Stimulated activated CD8-positive, alpha-beta memory T cell treated with anti-CD3 and anti-CD28 coated beads, Interleukin-15, amount 100 ng/mL, for 4 hours (primary cell): Measurements from ENCODE around the gene PLEKHA6.

ENCODE experiments used
- DNase-seq, 2 donors: peaks; one replicate each; pipeline ENCODE4 v3.0.0-alpha.2; 2020; ENCODE audit warnings: low read depth in 2 of 2

Gene PLEKHA6

DNA sequence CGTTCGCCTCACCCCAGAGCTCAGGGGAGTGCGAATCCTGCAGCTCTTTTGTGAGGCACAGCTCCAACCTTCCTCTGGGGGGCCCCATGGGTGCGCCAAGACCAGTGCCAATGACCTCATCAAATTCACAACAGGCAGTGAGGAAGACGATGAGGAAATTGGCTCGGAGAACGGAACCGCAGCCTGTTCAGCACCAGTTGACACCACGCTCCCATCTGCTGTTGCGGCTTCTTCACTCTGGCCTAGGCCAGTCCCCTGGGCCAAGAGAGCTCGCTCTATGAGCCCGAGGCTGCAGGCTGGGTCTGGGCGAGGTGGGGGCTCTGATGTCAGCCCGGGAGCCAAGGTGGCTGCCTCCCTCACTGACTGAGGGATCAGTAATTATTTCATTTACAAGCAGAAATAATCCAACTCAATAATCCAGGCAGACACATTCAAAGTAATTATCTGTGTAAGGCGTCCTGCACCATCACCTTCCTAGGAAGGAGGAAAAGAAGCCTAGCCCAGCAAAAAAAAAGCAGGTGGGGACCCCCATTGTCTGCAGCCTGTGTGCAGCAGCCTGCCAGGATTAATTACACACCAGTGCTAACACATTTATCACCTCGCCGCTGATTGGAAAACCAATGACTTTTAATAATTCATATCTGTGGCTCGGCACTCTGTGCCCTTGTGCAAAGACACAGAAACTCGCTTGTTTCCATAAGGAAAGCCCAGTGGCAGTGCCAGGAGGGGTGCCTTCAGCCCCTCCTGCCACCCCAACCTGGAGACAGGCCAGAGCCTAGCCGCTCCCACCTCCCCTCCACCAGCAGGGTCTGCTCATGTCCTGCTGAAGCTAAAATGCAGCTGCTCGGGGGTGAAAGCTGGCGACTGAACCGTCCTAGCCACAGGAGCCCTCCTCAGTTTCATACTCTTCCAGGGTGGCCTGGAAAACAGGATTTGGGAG lies 1.9 kb downstream of the PLEKHA6 start:
- no peak for DNase-seq

- no peak for DNase-seq
These were observed 2.7 kb downstream of the PLEKHA6 start for GRCh38 chr1:204356997-204357396.

- DNase-seq: no peak
These were observed 3.8 kb downstream of the PLEKHA6 start for GRCh38 chr1:204355913-204356312.

DNA sequence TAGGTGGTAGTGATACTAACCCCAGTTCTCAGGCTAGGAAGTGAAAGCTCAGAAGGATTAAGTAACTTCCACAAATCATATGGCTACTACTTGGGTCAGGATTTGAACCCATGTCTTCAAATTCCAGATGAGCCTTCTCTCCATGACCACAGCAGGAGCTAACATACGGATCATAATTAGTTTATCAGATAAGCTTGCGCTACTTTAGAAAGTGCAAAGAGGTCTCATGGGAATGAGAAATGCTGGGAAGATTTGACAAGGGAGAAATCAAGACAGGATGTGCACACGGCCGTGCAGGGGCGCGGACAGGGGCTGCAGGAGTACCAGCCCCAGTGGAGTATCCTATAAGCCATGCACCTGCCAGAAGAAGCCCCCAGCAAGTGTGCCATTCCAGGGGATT lies 5.2 kb downstream of the PLEKHA6 start:
- no peak for DNase-seq

DNA sequence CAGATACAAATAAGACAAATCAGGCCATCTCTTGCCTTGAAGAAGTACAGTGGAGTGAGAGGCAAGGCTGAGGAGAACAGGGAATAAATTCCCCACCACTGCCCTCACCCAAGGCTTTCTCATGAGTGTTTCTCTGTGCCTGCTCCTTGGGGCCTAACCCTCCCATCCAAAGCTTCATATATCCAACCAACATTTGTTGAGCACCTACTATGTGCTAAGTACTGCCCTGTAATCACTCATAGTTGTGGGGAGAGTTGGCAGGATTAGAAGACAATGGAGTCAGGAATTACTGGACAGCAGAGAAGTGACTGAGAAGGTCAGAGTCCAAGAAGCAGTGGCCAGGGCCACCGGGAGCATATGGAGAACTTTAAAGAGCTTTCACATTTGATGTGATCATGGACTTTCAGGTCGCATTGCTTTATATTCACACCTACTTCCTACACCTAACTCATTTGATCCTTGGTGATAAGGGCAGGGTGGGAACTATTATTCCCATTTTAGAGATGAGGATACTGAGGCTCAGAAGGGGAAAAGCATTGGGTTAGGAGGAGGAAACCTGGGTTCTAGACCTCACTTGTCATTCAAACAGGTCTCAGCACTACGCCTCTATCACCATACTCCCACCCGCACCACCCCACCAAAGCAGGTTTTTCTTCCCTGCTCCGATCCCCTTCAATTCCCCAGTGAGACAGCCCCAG lies 6.4 kb downstream of the PLEKHA6 start:
- DNase-seq: no peak

- no peak for DNase-seq
These were observed 8.7 kb downstream of the PLEKHA6 start for GRCh38 chr1:204350857-204351573.

GRCh38 chr1:204350312-204350711 lies 9.4 kb downstream of the PLEKHA6 start:
- no peak for DNase-seq

DNA sequence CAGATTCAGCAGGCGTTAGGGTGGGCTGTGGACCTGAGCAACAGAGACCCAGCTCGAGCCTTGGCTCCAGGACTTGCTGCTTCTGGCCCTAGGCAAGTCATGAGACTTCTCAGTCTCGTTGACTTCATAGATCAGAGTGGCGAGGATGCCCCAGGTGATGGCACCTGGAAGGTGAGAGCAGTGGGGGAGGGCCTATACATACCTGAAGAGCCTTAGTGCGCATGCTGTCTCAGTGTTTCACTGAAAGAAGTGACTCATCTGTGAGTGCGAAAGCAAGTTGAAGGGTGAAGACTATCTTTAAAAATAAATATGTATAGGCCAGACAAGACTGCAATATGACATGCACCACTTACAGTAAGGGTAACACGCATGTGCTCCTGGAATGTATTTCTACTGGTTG lies 10.1 kb downstream of the PLEKHA6 start:
- no peak for DNase-seq

DNA sequence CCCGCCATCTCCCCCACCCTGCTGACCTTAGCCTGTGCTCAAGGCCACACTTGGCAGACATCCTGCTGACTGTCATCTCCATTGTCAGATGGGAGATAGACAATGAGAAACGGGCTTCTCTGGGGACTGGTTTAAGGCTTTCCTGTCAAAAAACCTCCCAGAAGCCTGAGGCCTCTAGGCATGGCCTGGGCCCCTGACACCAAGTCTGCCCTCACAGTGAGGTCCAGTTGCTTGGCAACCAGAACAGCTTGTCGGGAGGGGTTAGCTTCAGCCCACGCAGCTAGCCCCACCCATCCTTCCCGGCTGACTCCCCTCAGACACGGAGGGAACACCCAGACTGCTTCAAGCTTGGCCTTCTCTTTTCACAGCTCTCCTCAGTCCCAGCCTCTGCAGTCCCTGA lies 11.0 kb downstream of the PLEKHA6 start:
- DNase-seq: no peak

- DNase-seq: no peak
These were observed 11.5 kb downstream of the PLEKHA6 start for GRCh38 chr1:204348242-204348641.

DNA sequence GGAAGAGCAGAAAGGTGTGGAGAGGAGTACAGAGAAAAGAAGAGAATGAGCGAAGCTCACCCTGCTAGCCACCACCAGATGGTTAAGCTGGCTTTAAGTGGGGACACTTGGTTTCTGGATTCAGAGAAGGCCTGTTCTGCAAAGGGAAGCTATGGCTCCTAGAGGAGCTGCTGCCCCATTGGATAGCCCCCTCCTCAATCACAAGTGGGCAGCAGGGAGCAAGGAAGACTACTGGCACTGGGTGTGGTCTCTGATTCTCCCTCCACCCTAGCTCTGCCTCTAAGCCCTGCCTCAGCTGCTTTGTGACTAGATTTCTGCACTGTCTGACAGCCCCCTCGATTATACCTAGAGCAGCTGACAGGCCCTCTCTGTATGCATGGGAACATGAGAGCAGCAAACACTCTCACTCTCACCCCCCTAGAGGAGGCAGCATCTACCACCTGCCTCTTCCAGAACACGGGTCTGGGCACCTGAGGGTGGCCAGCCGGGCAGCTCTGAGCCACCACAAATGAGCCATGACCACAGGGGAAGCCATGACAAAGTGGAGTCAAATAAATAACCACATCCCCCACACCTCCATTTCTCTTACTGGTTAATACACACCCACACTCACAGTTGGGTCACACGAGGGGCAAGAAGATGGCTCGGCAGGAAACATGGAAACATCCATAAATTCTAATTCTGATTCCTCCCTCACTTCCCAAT lies 13.6 kb downstream of the PLEKHA6 start:
- DNase-seq: no peak

GRCh38 chr1:204345438-204345841 lies 14.3 kb downstream of the PLEKHA6 start:
- no peak for DNase-seq

DNA sequence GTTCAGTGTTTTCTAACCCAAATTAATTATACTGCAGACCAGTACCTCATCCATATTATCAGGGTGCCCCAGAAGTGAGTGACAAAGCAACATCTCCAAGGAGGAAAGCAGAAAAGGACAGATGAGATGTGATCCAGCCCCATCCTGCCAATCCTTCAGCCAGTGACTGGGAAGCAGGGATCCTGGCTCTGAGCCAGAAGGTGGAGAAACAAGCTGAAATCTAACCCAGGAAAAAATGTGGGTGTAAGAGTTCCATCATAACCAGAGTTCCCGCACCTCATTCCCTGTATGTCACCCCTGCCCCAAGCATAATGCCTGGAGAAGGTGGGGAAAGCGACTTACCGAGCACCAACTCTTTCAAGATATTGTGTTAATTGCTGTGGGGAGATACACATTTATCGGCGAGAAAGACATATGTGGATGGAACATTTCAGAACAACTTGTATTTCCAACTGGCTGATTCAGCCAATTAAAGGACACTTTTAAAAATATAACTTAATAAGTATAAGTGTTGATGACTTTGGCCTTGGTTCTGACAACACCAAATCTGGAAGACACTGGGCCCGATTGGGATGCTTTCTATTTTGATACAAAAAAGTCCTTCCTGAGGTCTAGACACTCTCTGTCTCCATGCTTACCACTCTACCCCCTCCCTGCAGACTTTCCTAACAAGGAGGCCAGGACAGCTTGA lies 14.9 kb downstream of the PLEKHA6 start:
- no peak for DNase-seq

GRCh38 chr1:204343802-204344201 lies 15.9 kb downstream of the PLEKHA6 start:
- no peak for DNase-seq

DNA sequence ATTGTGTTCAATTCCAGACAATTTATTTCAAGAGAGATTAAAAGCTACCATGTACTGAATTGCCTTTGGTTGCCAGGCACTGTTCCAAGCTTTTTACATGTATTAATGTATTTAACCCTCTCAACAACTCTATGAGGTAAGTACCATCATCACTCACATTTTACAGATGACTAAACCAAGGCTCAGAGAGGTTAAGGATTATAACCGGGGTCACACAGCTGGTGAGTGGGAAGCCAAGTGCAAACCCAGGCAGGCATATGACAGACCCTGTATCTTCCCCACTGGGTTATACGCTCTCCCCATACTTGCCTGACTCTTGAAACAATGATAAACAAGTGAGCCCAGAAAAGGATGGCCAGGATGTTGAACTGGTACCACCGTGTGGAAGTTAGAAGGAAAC lies 16.5 kb downstream of the PLEKHA6 start:
- DNase-seq: no peak

DNA sequence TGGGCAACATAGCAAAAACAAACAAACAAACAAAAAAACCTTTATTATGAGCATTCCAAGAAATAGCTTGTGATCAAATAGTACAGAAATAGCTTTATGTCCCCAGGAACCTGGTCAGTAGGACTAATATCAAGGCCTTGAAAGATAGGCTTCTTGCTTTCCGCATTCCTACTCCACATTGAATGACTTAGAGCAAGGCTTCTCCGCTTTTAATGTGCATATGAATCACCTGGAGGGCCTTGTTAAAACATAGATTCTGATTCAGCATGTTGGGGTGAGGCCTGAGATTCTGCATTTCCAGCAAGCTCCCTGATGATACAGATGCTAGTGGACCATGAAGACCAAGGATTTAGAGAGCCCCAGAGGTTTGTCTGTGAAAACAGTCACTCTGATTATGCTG lies 17.4 kb downstream of the PLEKHA6 start:
- no peak for DNase-seq

DNA sequence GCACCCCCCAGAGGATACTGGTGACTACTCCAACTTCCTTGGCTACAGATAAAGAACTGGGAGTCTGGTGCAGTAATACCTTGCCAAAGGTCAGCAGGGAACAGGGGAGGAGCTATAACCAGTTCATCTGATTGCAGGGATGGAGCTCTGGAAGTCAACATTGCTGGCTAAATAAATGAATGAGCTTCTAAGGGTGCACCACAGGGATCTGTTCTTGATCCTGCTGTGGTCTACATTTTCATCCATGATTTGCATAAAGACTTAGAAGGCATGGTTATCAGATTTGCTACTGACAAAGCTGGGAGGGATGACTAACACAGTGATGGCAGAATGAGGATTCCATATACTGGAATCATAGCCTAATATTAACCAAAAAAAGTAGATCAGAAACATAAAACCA lies 18.3 kb downstream of the PLEKHA6 start:
- DNase-seq: no peak

DNA sequence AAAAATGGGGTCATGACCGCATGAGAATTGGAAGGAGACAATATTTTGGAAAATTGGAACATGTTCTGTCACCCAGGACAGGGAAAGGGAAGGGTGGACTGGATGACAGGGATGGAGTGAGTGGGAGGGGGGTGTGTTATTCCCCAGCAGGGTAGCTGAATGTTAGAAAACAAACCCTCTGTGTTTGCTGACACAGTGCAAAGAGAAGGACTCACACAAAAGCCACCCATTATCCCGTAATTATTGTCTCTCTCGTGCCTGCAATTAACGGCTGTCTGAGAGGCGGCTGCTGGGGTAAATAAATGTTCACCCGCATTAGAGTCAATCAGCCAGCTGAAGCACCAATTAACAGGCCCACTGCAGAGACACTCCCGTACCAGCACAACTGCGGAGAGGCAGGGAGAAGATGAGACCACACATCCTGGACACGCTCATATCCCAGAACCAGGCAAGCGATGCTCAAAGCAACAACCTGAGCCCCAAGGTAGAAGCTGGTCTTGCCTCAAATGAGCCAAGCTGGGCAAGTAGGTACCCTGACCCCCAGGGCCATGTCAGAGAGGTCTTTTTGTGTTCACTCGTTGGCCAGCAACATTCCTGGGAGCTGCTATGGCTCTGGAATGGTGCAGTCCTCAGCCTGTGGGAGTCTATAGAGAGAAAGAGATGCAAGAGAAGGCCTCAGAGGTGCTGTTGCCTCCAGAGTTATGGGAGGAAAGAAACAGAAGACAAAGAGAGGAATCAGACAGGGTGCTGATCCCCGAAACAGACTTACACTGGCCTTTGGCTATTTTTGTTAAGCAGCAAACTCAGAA lies 19.4 kb downstream of the PLEKHA6 start:
- no peak for DNase-seq

- no peak for DNase-seq
These were observed 20.2 kb downstream of the PLEKHA6 start for GRCh38 chr1:204339541-204339940.

GRCh38 chr1:204338997-204339396 lies 20.7 kb downstream of the PLEKHA6 start:
- DNase-seq: no peak
